Measurements from ENCODE around the gene POLE.

Gene POLE

GRCh38 chr12:132669166-132669879, 17.8 kb downstream of the POLE start:
- H3K27ac ChIP-seq (ENCODE audit: extremely low read depth, low read depth, low read length) = no peak overlapping the region
- H3K36me3 ChIP-seq (ENCODE audit: control insufficient read depth in 2 of 2, insufficient read depth in 1 of 2, low read length in 2 of 2) = peaks cover 61 to 93% of the 10 kb centered on the region in 2 experiments
- CTCF ChIA-PET = no interaction called here
- H3K9me3 ChIP-seq (ENCODE audit: control insufficient read depth, insufficient read depth, low read depth, low read length) = no peaks in the 10 kb centered on the region
- H3K4me1 ChIP-seq (ENCODE audit: control insufficient read depth, insufficient read depth, low read length) = no peaks in the 10 kb centered on the region
- POLR2A ChIA-PET = no interaction called here
- H3K4me3 ChIP-seq (ENCODE audit: low read depth, low read length) = no peak overlapping the region
- TF ChIP-seq ZSCAN16 (tag by site-specific recombination; IDR thresholded peaks at IDR 0.05) (no peak), ZNF521 (tag by site-specific recombination; IDR thresholded peaks at IDR 0.05) (no peak), KLF9 (tag by site-specific recombination; IDR thresholded peaks at IDR 0.05; ENCODE audit: low read depth) (no peak), ZNF140 (tag by site-specific recombination; IDR thresholded peaks at IDR 0.05) (no peak), TCF7L2 (IDR thresholded peaks at IDR 0.05; ENCODE audit: borderline replicate concordance, low read depth, low read length) (no peak), ZXDB (tag by site-specific recombination; IDR thresholded peaks at IDR 0.05) (no peak), GLIS2 (tag by site-specific recombination; IDR thresholded peaks at IDR 0.05) (no peak), ZSCAN30 (tag by site-specific recombination; IDR thresholded peaks at IDR 0.05) (no peak), PATZ1 (tag by site-specific recombination; IDR thresholded peaks at IDR 0.05) (no peak), KLF7 (tag by site-specific recombination; IDR thresholded peaks at IDR 0.05; ENCODE audit: borderline replicate concordance) (no peak), KLF16 (tag by site-specific recombination; IDR thresholded peaks at IDR 0.05) (no peak), ZNF202 (tag by site-specific recombination; IDR thresholded peaks at IDR 0.05; ENCODE audit: borderline replicate concordance) (no peak), ZBTB11 (tag by site-specific recombination; conservative IDR thresholded peaks at IDR 0.05; ENCODE audit: low read depth) (no peak), ZNF266 (tag by site-specific recombination; IDR thresholded peaks at IDR 0.05; ENCODE audit: low read depth) (no peak), KLF10 (tag by site-specific recombination; IDR thresholded peaks at IDR 0.05) (no peak), ZNF513 (tag by site-specific recombination; IDR thresholded peaks at IDR 0.05) (no peak), ZNF624 (tag by site-specific recombination; IDR thresholded peaks at IDR 0.05) (no peak), ZNF596 (tag by site-specific recombination; IDR thresholded peaks at IDR 0.05) (no peak), GLIS1 (tag by site-specific recombination; IDR thresholded peaks at IDR 0.05) (no peak), GLI2 (tag by site-specific recombination; IDR thresholded peaks at IDR 0.05; ENCODE audit: borderline replicate concordance, low read depth) (no peak)

Data from HEK293 (cell line).